Measurements from ENCODE around the gene SGMS1.
"Not testable (repeated sequence)": the region's sequence is repeated elsewhere in the genome, so short reads cannot be mapped to it uniquely, and the experiment has no call there.

DNA sequence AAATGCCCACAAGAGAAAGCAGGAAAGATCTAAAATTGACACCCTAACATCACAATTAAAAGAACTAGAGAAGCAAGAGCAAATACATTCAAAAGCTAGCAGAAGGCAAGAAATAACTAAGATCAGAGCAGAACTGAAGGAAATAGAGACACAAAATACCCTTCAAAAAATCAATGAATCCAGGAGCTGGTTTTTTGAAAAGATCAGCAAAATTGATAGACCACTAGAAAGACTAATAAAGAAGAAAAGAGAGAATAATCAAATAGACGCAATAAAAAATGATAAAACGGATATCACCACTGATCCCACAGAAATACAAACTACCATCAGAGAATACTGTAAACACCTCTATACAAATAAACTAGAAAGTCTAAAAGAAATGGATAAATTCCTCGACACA lies 355.9 kb downstream of the SGMS1 start:
- TF ChIP-seq, protein P1, sequence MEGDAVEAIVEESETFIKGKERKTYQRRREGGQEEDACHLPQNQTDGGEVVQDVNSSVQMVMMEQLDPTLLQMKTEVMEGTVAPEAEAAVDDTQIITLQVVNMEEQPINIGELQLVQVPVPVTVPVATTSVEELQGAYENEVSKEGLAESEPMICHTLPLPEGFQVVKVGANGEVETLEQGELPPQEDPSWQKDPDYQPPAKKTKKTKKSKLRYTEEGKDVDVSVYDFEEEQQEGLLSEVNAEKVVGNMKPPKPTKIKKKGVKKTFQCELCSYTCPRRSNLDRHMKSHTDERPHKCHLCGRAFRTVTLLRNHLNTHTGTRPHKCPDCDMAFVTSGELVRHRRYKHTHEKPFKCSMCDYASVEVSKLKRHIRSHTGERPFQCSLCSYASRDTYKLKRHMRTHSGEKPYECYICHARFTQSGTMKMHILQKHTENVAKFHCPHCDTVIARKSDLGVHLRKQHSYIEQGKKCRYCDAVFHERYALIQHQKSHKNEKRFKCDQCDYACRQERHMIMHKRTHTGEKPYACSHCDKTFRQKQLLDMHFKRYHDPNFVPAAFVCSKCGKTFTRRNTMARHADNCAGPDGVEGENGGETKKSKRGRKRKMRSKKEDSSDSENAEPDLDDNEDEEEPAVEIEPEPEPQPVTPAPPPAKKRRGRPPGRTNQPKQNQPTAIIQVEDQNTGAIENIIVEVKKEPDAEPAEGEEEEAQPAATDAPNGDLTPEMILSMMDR (IDR thresholded peaks at IDR 0.05; ENCODE audit: extremely low read depth in 1 of 2, insufficient read depth in 1 of 2, low read depth in 1 of 2, low read length in 2 of 2): not testable (repeated sequence)
- TF ChIP-seq EZH2 (IDR thresholded peaks at IDR 0.05; ENCODE audit: borderline replicate concordance, low read depth, low read length, severe bottlenecking); POLR2A (IDR thresholded peaks at IDR 0.05; ENCODE audit: low read depth, low read length); POLR2AphosphoS5 (IDR thresholded peaks at IDR 0.05; ENCODE audit: insufficient read depth, low read depth, low read length); JUN (IDR thresholded peaks at IDR 0.05; ENCODE audit: borderline replicate concordance, insufficient read depth, insufficient read length, low read depth); GATA2 (IDR thresholded peaks at IDR 0.05; ENCODE audit: insufficient read depth, insufficient read length, low read depth, low read length); FOS (IDR thresholded peaks at IDR 0.05; ENCODE audit: borderline replicate concordance, insufficient read depth, low read length); MYC (IDR thresholded peaks at IDR 0.05; ENCODE audit: low read depth, low read length): not testable (repeated sequence)
- TF ChIP-seq, protein P2, sequence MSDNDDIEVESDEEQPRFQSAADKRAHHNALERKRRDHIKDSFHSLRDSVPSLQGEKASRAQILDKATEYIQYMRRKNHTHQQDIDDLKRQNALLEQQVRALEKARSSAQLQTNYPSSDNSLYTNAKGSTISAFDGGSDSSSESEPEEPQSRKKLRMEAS (IDR thresholded peaks at IDR 0.05; ENCODE audit: insufficient read depth, insufficient read length): not testable (repeated sequence)

Data from endothelial cell of umbilical vein (primary cell).